Mammary epithelial cell (primary cell): ENCODE measurements around the gene WDR37.

Experiments used
- EZH2 ChIP-seq: IDR thresholded peaks from 2 replicates; pipeline ENCODE4 v1.6.1; 2012; ENCODE audit warnings: low read length, inconsistent platforms, borderline replicate concordance
- TF ChIP-seq, protein P1 (sequence below), 2 donors: IDR thresholded peaks in 1 of 2; conservative IDR thresholded peaks in 1 of 2; 2 replicates each; pipeline ENCODE4 v1.5.1; 2011 to 2012; ENCODE audit warnings: inconsistent platforms in 2 of 2, low read length in 2 of 2, mild to moderate bottlenecking in 2 of 2, control low read depth in 1 of 2, low read depth in 1 of 2; ENCODE audit not compliant: insufficient read depth in 1 of 2; ENCODE audit errors: extremely low read depth in 1 of 2

DNA sequence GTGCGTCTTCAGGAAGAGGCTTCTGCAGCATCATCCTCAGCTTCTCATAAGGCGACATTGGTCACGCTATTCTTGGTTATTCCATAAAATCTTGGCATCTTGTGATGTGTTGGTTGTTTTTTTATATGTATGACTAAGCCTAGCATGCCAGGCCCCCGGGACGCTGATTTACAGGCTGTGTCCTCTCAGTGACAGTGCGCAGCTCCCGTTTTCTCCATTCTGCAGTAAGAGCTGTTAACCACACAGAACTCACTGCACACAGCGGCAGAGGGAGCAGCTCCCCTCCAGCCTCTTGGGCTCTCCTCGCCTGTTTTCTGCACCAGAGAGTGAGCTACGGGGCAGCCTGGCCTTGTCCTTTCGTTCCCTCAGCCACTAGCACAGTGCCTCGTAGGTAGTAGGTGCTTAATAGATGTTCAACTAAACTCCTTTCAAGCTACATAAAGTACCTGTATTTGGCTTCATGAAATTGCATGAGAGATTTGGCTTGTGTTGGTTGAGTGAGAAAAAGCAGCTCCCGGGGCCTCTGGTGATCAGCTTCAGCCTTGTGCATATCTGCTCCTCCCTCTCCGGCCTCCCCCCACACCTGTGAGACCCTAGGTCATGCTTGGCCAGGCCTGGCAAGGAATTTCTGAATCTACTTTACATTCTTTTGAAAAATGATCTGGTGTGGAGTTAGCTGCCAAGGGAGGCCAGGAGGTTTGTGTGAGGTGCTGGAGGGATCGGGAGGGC is 116.2 kb downstream of the WDR37 start:
- TF ChIP-seq, protein P1, sequence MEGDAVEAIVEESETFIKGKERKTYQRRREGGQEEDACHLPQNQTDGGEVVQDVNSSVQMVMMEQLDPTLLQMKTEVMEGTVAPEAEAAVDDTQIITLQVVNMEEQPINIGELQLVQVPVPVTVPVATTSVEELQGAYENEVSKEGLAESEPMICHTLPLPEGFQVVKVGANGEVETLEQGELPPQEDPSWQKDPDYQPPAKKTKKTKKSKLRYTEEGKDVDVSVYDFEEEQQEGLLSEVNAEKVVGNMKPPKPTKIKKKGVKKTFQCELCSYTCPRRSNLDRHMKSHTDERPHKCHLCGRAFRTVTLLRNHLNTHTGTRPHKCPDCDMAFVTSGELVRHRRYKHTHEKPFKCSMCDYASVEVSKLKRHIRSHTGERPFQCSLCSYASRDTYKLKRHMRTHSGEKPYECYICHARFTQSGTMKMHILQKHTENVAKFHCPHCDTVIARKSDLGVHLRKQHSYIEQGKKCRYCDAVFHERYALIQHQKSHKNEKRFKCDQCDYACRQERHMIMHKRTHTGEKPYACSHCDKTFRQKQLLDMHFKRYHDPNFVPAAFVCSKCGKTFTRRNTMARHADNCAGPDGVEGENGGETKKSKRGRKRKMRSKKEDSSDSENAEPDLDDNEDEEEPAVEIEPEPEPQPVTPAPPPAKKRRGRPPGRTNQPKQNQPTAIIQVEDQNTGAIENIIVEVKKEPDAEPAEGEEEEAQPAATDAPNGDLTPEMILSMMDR (conservative IDR thresholded peaks at IDR 0.05 in 1 of 2, IDR thresholded peaks at IDR 0.05 in 1 of 2; ENCODE audit: extremely low read depth in 1 of 2, insufficient read depth in 1 of 2, low read depth in 1 of 2, low read length in 2 of 2) = no peak
- no peak for TF ChIP-seq EZH2
